GM21576 (cell line): ENCODE results near the gene ENDOD1.

Experiments used
- ATAC-seq: cut with Tn5 transposase; IDR thresholded peaks from one replicate; pipeline ENCODE4 v1.9.1; 2021; ENCODE audit warnings: mild to moderate bottlenecking, moderate library complexity; ENCODE audit not compliant: unreplicated experiment

ENDOD1 gene

GRCh38 chr11:95161248-95161647 is 71.6 kb downstream of the ENDOD1 start:
- no peak for ATAC-seq

- no peak for ATAC-seq
Measured at GRCh38 chr11:95163106-95163505, 73.5 kb downstream of the ENDOD1 start.

DNA sequence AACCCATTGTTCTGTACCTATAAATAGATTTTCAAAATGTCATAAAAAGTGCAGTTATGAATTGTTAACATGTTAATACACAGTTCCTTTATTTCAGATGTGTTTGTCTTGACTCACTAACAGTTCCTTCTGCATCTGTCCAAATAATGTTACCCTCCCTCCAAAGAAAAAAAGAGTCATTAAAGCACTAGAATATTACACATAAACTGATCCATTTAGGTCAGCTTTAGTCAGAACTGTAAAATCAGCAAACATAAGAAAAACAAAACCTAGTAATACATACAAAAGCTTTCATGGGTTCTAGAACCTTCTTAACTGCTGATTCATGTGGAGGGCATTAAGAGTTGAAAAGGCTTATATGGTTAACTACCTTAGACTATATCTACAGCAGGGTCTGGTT is 76.0 kb downstream of the ENDOD1 start:
- ATAC-seq, result no peak

DNA sequence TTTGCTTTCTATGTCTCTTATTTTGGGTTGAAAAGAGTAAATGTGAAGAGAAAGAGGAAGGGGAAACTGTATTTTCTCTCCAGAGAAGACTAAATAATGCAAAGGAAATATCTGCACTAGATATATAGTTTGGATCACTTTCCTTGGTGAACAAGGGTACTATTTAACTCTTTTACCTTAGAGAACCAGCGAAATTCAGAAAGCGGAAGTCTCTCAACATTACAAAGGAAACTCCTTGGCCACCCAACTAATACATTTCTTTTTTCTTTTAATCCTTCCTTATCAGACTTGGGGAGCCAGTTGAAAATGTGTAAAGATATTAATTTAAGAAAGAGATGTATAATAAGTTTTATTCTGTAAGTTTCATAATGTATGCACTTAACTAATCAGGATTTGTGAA is 77.1 kb downstream of the ENDOD1 start:
- ATAC-seq, result no peak

DNA sequence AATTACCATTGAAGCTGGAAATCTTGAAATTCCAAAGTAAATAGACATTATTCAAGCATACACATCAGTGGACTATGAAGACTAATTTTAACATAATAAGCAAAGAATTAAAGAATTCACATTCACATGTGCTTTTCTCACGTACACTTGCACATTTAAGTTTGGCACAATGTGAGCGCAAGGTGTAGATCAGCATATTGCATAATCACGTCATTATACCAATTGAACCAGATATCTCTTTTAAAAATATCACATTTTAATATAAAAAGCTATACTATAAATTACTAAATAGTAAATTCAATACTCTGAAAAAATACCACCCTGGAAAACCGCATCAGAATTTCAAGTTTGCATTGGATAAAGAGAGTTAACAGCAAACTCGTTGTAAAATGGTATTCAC is 80.6 kb downstream of the ENDOD1 start:
- ATAC-seq, result no peak

GRCh38 chr11:95175818-95176380 is 86.3 kb downstream of the ENDOD1 start:
- ATAC-seq, result no peak
